HG03442 (cell line): ENCODE measurements around the gene SGTB.
"Not testable (repeated sequence)": the region's sequence is repeated elsewhere in the genome, so short reads cannot be mapped to it uniquely, and the experiment has no call there.

Source experiments
- ATAC-seq: cut with Tn5 transposase; IDR thresholded peaks from one replicate; pipeline ENCODE4 v1.9.1; 2021; ENCODE audit warnings: mild to moderate bottlenecking, moderate library complexity; ENCODE audit not compliant: unreplicated experiment

Gene SGTB

DNA sequence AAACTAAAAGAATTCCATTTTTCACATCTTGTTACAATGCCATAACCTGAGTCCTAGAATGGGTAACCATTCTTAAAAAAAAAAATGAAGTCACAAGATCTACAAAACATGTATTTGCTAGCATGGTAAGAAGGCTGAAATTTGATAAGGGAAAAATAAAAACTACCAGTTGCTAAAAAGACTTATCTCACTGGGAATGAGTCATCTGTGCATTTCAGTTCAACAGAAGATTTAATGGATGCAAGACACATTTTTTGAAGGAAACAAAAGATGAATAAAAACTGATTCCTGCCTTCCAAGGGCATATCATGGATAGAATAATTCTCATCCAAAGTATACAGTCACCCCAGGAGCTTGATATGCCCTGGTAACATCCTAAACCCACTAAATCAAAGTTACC lies 47.2 kb downstream of the SGTB start:
- no peak for ATAC-seq

DNA sequence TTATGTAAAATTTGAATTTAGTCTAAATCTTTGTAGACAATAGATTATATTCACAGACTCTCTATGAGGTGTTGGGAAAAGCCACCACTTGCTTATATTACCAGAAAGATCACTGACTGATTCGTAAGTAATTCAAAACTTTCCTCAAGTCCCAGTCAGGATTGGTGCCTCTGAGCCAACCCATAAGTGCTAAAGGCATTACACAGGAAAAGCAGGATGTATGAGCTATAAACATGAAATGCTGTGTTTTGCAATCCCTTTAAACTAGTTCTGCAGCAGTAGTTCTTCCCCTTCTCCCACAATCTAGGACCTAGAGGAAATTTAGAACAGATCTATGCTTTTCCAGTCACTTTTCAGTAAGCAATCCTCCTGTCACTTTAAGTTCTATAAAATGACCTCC lies 49.1 kb downstream of the SGTB start:
- no peak for ATAC-seq

DNA sequence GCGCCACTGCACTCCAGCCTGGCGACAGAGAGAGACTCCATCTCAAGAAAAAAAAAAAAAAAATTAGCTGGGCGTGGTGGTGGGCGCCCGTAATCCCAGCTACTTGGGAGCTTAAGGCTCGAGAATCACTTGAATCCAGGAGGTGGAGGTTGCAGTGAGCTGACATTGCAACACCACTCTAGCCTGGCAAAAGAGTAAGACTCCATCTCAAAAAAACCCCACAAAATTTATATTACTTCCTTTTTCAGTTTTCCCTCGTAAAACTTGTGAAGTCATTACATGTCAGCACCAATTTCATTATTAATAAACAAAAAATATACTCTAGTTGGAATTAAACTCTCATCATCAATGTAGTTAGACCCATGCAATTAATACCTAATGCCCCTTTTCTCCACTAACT lies 53.2 kb downstream of the SGTB start:
- no peak for ATAC-seq

DNA sequence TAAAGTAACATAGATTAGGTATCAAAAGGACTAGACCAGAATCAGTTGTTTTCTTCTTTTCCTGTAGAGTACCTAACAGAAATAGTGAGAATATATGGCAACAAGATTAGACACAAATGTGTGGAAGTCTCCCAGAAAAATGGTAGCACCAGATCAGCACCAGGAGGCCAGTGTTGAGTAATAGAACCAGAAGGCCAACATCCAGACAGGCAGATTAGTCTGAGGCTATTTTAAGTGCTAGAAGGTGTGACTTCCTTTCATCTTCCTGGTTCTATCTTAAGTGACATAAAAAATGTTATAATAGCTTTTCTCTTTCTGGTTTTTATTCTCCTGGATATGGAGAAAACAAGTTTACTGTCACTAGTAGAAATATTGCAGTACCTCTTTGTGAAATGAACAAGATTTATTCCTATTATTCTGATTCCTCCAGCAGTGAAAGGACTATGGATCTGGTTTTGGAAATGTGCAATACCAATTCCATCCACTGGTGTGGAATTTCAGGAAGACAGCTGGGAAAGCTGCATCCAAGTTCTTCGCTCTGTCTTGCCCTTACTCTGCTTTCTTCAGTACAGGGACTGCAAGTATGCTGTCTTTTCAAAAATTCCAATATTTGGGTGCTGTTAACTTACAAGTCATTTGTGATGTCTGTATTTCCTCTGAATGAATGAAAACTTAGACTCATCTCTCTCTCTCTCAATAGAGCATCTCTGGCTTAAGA lies 57.9 kb downstream of the SGTB start:
- ATAC-seq = no peak

DNA sequence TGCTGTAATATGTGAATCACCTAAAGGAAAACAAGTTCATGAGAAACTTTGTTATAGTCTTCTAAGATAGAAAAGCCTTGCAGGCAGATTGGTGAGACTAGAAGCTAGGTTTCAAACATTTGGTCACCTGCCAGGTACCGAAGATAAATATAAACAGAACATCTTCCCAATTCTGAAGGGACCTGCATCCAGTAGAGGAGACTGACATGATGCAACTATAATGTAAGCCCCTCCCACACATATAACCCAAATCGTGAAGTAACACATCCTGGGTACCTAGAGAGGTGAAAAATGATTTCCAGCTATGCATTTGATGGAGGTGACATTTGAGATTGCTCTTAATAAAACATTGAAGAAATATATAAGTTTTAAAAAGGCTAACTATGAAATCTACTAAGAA lies 67.2 kb downstream of the SGTB start:
- no peak for ATAC-seq

DNA sequence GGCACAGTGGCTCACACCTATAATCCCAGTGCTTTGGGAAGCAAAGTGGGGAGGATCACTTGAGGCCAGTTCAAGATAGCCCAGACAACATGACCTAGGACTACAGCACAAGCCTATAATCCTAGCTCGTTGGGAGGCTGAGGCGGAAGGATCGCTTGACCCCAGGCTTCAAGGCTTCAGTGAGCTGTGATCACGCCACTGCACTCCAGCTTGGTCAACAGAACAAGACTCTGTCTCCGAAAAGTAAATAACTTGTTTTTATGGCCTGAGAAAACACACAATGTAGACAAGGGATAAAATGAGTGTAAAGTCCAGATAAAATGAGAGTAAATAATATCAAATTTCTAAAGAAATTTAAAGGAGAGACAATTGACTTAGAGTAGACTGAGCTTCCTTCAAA lies 70.8 kb downstream of the SGTB start:
- ATAC-seq = no peak

DNA sequence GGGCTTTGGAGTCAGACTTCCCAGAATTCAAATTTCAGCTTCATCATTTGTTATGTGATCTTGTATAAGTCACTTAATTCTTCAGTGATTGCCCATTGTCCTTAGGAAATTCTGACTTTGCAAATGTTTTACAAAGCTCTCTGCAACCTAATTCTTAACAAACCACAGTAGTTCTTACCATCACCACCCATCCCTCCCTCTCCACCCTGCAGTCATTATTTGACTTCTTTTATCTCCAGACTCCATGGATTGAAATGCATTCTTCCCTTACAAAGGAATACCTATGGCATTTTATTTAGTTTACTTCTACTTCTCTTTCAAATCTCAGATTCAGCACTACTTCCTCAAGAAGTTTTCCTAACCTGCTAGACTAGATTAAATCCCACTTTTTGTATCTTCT lies 74.0 kb downstream of the SGTB start:
- ATAC-seq = no peak

DNA sequence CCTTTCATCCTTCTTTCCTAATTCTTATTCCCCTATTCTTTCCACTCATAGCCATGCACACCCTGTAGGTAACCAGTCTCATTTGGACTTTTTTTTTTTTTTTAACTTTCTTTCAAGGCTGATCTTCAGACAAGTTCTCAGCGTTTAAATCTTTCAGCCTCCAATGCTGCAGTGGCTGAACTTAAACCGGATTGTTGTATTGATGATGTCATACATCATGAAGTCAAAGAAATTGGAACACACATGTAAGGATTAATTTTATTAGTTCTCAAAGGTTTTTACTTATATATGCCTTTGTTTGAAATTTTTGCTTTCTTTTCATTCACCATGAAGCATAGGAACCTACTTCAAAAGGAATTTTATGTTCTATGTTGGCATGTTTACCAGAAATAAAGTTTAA lies 75.0 kb downstream of the SGTB start:
- no peak for ATAC-seq

DNA sequence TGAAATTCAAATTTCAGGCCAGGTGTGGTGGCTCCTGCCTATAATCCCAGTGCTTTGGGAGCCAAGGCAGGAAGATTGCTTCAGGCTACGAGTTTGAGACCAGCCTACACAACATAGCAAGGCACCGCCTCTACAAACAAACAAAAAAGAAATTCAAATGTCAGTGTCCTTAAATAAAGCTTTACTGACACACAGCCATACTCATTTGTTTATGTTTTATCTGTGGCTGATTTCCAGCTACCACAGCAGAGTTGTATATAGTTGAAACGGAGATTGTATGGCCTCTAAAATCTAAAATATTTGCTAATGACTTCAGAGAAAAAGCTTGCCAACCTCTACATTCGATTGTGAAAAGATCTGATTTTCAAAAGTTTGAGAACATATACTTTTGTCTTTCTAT lies 81.7 kb downstream of the SGTB start:
- no peak for ATAC-seq

DNA sequence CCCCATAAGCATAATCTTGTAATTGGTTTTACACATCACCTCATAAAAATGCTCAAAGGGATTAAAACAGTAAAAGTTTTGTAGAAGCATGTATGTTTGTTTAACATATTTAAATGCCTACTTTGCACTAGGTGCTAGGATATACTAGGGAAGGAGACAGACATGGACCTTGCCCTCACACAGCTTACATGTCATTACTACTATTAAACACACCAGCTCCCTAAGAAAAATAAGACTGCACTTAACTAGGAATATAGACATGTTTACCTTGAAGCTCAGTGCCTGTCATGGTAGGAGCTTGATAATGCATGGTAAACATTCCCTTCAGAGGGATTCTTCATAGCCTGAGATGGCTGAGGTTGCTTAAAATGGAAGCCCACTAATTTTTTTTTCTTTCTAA lies 90.9 kb downstream of the SGTB start:
- no peak for ATAC-seq

DNA sequence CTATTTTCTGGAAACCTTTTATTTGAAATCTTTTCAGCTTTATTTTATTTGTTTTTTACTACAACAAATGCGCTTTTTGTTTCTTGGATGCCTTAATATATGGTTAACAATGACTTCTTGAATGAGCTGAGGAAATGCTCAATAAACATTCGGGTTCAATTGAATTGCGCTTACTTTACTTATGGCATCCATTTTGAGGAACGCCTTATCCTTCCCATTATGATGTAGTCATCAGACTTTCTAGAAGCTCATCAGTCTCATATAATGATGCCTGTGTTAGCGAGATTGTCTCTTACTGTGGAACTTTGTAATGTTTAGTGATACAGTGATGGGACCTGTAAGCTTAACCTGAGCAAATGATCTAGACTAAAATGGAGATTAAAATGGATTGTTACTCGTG lies 96.2 kb downstream of the SGTB start:
- no peak for ATAC-seq

DNA sequence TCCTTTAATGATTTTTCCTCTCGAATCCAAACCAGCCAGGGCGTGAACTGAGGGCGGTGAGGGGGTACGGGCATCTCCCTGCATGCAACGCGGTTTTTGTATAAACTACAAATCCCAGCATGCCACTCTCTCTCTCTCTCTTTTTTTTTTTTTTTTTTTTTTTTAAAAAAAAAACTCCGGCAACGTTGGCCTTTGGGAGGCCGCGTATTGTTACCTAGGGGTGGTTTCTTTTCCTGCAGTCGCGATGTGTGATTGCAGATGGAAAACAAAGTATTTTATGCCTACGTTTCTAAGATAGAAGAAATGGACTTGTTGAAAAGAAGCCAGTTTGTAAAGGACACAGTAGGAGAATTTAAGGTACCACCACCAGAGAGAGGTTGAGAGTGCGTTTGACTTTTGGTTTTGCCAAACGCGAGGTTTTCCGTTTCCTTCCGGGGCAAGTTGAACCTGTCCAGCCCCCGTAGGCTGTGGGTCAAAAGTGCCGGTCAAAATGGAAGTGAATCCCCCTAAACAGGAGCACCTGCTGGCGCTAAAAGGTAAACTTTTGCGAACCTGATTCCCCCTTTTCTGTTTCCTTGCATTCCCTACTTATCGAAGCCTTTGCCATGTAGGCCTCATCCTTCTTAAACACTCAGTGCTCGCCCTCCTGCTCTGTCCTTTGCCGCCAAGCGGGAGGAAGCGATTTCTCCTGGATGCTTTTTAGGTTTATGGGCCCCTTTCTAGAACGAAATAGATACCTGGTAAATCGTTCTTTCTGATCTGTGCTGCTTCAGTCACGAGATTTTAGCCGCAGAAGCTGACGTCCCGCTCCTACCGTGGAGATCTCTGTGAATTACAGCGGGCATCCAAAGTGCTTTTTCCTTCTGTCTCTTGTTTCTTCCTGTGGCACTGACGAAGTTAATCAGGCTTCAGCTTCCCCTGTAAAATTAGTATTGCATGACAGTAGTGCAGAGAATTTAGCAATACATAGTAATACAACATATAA lies 97.0 kb downstream of the SGTB start, which contains the start of the genes SHLD3 and TRAPPC13:
Gene SHLD3, plus strand, starts transcription at position 457 of the 985 bp plus-strand sequence. CDS start 4,561 bp downstream, outside the sequence.
Gene TRAPPC13, plus strand, starts transcription at position 457 of the 985 bp plus-strand sequence. Its CDS starts 34 bp downstream, at position 491.
- peak; percentile 73 for ATAC-seq

DNA sequence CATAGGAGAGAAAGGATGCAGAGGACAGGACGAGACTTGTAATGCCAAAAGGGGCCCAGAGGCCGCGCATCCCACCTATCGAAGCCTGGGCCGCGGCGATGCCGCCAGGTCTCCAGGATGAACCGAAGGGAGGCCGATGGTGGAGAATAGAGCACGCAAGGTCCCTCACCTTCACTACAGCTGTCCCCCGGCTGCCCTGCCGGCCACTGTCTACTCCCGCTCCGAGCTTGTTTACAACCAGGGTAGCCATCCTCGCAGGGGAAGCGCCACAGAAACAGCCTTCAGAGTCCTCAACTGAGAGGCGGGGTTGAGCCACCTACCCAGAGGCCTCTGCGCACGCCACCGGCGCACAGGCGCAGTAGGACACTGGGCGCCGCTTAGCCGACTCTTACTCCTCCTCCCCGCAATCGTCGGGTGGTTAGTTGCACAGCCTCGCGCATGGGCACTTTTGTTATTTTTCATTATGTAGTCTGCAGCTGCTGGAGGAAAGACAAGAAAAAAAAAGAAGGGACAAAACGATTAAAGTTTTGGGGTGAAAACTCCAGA lies 97.8 kb downstream of the SGTB start, which contains the start of gene TRIM23:
Gene TRIM23, minus strand, starts transcription at position 309 of the 546 bp plus-strand sequence. Its CDS starts 59 bp downstream, at position 250.
- peak; percentile 95 for ATAC-seq

DNA sequence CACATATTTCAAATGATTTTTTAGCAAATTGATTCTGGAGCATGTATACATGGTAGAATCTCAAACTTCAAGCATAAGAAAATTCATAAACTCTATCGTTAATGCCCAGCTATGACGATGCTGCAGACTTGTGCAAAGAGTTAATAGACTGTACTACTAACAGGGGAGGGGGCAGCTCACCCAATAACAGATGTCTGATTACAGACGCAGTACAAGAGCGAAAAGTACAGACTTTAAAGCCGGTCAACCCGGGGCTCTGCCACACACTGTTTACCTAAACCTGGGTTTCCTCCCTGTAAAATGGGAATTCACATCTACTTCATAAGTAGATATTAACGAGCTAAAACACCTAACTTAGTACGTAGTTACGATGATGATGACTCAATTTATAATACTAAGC lies 98.4 kb downstream of the SGTB start:
- no peak for ATAC-seq

DNA sequence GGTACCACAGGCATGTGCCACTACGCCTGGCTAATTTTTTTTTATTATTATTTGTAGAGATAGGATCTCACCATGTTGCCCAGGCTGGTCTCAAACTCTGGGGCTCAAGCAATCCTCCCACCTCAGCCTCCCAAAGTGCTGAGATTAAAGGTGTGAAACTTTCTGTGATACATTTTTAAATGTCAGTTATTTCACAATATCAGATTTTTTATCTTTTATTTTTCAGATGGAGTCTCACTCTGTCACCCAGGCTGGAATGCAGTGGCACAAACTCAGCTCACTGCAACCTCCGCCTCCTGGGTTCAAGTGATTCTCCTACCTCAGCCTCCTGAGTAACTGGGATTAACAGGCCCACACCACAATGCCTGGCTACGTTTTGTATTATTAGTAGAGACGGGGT lies 99.9 kb downstream of the SGTB start:
- not testable (repeated sequence) for ATAC-seq

DNA sequence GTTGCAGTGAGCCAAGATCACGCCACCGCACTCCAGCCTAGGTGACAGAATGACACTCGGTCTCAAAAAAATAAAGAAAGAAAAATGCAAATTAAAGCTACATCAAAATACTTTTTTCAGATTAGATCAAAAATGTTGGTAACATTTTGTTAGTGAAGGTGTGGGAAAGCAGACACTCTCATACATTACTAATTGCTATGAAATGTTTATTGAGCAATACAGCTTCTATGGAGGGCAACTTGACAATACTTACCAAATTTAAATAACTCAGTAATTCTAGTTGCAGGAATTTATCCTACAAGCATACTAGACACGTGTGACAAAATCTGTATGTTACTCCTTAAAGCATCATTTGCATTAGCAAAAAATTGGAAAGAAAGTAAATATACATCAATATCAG lies 101.9 kb downstream of the SGTB start:
- ATAC-seq = no peak
